Esophagus muscularis mucosa (tissue), 4 donors: Measurements from ENCODE around the gene IFNL2.

Experiments used
- CTCF ChIP-seq, 3 experiments: fragments of 200-600 bp in 2 of 3; fragments of 450-650 bp in 1 of 3; sonication (generic) in 2 of 3; IDR thresholded peaks; one replicate each; pipeline ENCODE4 v1.5.1; 2017 to 2019; ENCODE audit warnings: antibody characterized with exemption in 3 of 3, mild to moderate bottlenecking in 2 of 3, moderate library complexity in 1 of 3
- EP300 ChIP-seq: sonication (generic); formaldehyde crosslinking; IDR thresholded peaks from one replicate; pipeline ENCODE4 v1.6.1; 2017; ENCODE audit warnings: antibody characterized with exemption
- POLR2A ChIP-seq: fragments of 450-650 bp; IDR thresholded peaks from one replicate; pipeline ENCODE4 v1.6.1; 2017; ENCODE audit warnings: antibody characterized with exemption, moderate library complexity, mild to moderate bottlenecking, low read depth
- POLR2AphosphoS5 ChIP-seq, 2 donors: sonication (generic); formaldehyde crosslinking; IDR thresholded peaks; one replicate each; pipeline ENCODE4 v1.6.1; 2017; ENCODE audit warnings: antibody characterized with exemption in 2 of 2

GRCh38 chr19:39299832-39300231 is 31.6 kb downstream of the IFNL2 start:
- TF ChIP-seq CTCF (IDR thresholded peaks at IDR 0.05): no peak
- TF ChIP-seq EP300: no peak
- TF ChIP-seq POLR2A: no peak
- no peak for TF ChIP-seq POLR2AphosphoS5 (IDR thresholded peaks at IDR 0.05)
